Pulmonary artery endothelial cell (primary cell): ENCODE results near the gene KANSL3. TPM values are rescaled to one million over a fixed set of nuclear protein-coding genes. Genes with fewer than 3 reads are reported as not detected.
"Not testable (repeated sequence)": the region's sequence is repeated elsewhere in the genome, so short reads cannot be mapped to it uniquely, and the experiment has no call there.

Experiments
- DNase-seq: peaks from one replicate; pipeline ENCODE4 v3.0.0-alpha.2; 2011; ENCODE audit warnings: low read depth, low spot score
- total RNA-seq: library from RNA; depleted of rRNA; stranded (reverse); fragments of >200 nt; gene quantifications from 2 replicates; pipeline ENCODE4 v1.2.3, GENCODE V29; 2014

The KANSL3 gene
- total RNA-seq, result 24.7 and 34.4 TPM in 2 replicates

DNA sequence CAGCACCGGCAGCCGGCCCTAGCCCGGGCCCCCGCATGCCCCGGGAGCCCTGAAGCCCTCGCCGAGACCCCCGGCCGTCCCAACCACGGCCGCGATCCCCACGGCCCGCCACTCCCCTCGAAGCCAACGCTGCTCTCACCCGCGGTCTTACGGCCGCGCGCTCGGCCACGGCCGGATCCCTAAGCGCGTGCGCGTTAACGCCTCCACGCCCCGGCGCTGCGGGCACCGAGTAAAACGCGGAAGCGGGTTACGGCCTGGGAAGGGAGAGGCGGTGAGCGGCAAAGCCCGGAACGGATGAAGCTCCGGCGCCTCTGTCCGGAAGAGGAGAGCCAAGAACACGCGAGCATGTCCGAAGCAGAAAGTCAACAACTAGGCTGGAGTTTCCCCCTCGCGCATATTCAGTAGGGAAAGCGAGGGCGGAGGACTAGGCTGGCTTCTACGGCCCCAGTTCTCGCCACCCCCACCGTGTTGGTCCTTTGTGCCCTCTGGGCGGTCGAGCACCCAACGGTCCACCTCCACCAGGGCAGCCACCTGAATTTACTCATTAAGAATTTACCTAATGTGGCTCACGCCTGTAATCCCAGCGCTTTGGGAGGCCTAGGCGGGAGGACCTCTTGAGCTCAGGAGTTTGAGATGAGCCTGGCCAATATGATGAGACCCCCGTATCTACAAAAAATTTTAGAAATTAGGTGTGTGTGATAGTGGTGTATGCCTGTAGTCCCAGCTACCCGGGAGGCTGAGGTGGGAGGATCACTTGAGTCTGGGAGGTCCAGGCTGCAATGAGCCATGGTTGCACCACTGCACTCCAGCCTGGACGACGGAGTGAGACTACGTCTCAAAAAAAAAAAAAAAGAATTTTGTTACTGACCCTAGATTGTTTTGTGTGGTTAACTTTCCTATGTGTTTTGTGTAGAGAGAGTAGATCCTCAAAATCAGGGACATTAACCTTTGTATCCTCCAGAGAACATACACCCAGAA is at the start of gene KANSL3:
Gene KANSL3 (minus strand): TSS at position 169 of the 978 bp plus-strand sequence. CDS start 1,177 bp downstream, outside the sequence.
- DNase-seq, result peak; percentile 78

DNA sequence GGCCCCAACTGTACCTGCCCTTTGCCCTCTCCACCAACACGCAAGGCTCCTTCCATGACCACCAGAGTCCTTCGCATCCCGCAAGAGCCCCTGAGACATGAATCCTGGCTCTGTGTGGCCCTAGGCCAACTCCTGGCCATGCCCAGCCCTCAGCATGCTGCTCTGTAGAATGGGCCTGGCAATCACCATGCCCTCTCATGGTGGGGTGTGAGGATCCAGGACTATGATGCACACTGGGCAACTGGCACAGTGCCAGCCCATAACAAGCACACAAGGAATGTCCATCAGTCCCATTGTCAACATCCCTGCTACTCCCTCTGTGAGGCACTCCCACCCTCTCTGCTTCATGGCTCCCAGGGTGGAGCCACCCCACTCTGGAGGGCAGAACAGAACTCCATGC is 49.2 kb upstream of the KANSL3 start:
- no peak for DNase-seq

DNA sequence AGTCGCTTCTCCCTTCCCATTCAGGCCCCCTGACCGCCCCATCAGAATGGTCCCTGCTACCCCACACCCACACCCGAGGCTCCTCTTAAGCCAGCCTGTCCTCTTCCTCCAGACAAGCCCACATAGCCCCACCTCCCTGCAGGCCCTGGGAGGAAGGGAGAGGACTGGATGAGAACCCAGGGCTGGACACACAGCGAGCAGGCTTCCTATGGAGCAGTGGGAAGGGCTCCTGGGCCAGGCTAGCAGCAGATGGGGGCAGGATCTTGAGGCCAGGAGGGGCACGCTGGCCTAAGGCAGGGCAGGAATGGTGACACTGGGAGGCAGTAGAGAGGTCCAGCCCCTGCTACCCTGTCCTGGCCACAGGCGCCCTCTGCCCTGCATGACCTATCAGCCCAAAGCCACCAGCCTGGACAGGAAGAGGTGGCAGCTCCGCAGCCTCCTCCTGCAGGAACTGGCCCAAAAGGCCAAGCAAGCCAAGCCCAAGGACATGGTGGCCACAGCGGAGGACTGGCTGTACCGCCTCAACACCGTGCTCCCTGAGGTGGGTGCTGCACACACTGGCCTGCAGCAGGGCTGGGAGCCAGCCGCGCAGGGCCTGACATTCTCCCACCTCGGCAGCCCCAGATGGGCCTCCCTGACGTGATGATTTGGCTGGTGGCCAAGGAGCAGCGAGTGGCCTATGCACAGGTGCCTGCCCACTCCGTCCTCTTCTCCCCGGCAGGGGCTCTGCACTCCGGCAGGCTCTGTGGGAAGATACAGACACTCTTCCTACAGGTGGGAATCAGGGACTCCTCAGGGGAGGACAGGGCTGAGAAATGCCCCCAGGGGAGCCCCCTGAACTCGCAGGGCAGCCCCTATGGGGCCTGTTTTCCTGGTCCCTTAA is 47.7 kb upstream of the KANSL3 start:
- no peak for DNase-seq

DNA sequence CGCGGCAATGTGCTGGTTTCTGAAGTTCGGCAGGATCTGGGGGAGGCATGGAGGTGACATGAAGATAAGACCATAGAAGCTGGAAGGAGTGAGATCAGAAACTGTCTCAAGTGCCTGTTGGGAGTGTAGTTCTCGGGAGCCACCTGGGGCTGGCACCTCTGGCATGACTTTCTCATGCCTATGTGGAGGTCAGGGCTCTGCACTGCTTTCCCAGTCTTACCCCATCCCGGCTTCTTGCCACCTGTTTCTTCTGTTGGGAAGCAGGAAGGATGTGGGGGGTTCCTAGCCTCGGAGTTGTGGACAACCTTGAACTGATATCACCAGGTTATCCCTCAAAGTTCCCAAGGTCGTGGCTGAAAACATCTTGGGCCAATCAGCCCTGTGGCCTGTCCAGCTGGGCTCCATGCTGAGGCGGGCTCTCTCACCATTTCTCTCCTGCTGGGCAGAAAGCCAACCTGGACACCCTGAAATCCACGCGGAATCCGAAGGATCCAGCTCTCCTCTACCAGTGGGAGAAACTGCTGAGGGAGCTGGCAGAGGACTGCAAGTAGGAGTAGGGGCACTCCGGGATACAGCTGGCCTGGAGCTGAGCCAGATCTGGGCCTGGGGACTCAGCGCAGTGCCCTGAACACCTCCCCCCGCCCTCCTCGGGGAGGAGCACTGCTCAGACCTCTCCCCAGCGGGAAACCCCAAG is 46.9 kb upstream of the KANSL3 start:
- no peak for DNase-seq

DNA sequence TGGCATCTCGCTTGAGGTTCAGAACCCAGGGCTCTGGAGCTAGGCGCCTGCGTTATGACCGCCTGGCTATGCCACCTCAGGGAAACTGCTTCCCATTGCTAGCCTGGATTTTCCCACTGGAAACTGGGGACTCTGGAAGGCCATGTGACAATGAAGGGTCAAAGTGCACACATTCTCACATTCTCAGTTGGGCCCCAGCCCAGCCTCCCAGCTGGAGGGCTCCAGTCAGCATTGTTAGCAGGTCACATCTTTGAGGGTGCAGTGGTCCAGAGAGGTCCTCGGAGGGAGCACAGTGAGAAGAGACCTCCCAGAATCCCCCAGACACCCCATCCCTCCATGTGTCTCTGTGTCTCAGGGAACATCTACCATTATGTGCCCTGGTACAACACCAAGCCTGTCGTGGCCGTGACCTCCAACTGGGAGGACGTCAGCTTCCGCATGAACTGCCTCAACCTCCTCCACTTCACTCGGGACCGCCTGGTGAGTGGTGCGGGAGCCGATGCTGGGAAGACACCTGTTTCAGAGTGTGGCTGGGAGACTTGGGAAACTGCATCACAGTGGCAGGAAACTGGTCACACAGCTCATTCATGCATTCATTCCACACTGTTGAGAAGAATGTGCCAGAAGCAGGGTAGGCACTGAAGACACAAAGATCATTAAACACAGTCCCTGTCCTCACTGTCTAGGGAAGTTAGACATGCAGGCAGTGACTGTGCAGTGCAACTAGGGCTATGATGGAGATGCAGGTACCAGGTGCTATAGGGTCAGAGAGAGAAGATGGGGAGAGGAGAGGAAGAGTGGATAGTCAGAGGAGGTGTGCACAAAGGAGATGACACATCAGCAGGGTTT is 46.1 kb upstream of the KANSL3 start:
- DNase-seq, result no peak

DNA sequence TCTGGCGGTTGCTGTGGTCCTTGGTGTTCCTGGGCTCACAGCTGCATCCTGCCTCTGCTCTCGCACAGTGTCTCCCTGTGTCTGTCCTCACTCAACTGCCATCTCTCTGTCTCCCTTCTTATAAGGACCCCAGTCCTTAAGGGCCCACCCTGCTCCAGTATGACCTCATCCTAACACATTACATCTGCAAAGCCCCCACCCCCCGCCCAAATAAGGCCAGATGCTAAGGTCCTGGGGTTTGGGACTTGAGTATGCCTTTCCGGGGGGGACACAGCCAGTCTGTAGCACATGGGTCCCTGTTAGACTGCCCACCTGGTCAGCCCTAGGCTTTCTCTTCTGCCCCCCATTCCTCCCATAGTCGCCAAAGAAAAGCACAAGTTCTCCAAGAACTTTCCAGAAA is 45.2 kb upstream of the KANSL3 start:
- no peak for DNase-seq

DNA sequence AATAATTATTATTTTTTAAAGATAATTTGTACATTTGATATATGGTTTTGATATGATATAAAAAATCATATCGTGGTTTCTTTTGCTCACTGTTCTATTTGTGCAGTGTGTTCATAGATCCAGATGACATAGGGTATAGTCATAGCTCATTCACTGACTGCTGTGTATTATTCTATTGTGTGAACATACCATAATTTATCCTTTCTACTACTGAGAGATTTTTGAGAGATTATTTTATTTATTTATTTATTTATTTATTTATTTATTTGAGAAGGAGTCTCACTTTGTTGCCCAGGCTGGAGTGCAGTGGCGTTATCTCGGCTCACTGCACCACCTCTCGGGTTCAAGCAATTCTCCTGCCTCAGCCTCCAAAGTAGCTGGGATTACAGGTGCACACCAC is 43.4 kb upstream of the KANSL3 start:
- no peak for DNase-seq

DNA sequence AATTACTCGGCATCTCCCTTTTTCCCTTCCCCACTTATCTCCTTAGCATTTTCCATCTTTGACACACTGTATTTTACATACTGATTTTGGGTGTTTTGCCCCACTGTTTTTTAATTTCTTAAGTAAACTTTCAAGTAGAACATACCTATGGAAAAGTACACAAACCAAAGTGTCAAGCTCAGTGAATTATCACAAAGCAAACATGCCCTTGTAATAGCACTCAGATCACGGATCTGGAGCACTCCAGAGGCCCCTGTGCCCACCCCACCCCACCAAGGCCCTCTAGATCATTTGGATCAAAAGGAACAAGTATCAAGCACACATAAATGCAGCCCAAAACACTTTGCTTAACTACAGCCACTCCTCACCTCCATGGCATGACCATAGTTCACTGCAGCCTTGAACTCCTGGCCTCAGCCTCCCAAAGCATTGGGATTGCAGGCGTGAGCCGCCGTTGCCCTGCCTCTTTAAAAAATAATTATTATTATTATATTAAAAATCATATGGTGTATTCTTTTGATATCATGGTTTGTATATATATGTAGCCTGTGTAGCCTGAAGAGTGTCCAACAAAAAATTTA is 42.5 kb upstream of the KANSL3 start:
- no peak for DNase-seq

DNA sequence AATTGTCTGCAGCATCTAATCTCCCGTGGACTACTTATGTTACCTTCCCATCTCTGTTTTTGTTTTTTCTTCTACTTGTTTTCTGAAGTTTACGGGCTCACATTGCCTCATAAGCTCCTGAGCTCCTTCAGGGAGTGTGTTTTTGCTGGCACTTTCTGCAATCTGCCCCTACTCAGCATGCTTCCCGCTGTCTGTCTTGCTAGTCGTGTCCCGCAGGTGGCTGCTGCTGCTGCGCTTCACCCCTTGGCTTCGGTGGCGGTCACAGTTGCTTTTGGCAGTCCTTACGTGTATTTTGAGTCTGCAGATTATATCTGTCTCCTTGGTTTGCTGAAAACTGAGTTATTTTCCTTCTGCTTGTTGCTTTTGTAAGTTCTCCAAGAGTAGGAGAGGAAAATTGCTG is 41.7 kb upstream of the KANSL3 start:
- no peak for DNase-seq

DNA sequence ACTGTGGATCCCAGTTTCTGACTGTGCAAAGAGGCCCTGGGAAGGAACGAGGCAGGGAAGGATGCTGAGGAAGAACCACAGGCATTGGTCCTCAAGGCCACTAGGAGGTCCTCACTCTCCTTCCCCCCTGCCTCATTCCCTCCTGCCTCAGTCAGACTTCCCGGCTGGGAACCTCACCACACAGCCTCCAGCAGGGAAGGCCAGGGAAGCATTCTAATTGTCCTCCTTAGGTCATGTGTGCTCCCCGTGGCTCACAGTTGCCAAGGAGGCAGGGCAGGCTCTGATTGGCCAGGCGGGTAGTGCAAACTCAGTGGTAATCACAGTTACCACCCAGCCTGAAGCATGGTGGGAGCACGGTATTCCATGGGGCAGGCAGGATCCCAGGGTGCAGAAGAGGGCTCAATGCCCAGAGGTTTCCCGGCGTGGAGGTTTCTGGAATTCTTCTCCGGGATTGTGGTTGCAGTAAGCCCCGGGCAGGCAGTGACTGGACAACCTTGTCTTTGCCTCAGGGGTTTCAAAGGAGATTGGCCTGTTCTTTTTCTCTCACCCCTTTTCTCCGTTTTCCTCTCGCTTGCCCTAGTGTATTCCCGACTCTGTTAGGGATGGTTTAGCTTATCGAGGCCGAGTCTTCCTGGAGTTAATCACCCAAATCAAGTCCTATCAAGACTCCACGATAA is 31.6 kb upstream of the KANSL3 start:
- no peak for DNase-seq

DNA sequence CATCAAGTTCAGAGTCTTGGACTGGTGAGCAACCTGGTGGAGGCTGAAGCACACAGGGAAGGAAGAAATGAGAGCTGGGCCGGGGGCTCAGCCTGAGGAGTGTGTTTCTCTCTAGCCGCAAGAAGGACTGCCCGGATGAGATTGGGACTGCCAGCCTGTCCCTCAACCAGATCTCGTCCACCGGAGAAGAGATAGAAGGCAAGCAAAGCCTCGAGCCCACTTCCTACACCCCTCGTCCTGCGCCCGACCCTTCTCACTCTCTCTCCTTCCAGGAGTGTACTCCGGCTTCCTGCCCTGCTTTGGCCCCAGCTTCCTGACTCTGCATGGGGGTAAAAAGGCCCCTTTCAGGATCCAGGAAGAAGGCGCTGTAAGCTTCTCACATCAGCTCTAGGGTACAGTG is 30.7 kb upstream of the KANSL3 start:
- no peak for DNase-seq

DNA sequence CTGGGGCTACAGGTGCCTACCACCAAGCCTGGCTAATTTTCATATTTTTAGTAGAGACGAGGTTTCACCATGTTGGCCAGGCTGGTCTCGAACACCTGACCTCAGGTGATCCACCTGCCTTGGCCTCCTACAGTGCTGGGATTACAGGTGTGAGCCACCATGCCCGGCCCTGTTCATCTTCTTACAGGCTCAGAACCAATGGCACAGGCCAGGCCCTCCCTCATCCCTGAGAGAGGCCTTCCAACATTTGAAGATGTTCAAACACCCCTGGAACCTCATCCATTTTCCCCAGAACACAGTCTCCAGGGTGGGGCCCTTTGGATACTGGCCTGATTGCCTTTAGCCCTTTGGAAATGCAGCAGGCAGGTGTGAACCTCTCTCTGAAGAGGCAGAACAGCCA is 27.6 kb upstream of the KANSL3 start:
- DNase-seq, result not testable (repeated sequence)

DNA sequence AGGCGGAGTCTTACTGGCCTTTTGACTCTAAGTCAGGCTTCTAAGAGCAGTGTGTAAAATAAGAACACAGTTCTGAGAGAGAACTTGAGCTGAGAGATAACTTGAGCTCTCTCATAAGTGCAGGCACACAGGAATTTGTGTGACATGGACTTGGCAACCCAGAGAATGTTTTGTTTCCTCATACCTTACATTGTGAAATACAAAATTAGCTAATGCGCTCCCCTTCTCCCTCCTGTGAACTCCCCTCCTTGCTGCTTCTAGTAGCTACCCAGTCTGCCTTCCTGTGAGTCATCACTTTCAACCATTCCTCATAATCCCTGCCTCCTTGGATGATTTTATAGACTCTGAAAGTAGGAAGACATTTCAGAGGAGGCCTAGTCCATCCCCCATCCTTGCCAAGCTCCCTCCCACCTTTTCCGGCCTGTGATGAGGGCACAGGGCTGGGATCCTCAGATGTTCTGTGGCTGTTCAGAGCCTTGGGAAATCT is 27.0 kb upstream of the KANSL3 start:
- peak; percentile 64 for DNase-seq

DNA sequence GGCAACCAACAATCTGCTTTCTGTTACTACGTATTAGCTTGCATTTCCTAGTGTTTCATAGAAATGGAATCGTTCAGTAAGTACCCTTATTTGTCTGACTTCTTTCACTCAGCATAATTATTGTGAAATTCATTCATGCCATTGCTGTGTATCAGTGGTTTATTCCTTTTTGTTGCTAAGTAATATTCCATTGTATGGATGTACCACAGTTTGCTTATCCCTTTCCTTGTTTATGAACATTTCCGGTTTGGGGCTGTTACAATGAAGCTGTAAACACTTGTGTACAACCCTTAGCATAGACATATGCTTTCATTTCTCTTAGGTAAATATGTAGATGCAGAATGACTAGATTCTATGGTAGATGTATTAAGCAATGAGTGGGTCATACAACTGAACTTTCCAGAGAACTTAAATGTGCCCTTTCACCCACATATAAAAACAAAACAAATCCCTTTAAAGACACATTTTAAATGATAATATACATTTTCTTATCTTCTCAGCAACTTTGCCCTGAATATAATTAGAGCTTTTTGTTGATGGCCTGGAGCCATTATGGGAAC is 26.3 kb upstream of the KANSL3 start:
- no peak for DNase-seq

DNA sequence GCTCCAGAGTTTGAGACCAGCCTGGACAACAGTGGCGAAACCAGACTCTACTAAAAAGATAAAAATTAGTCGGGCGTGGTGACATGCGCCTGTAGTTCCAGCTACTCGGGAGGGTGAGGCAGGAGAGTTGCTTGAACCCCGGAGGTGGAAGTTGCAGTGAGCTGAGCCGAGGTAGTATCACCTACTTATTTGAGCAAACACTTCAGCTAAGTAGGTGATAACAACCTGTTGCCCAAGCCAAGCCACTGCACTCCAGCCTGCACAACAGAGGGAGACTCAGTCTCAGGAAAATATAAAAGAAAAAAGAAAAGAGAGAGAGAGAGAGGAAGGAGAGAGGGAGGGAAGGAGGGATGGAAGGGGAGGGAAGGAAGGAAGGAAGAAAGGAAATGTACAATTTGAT is 25.7 kb upstream of the KANSL3 start:
- no peak for DNase-seq

DNA sequence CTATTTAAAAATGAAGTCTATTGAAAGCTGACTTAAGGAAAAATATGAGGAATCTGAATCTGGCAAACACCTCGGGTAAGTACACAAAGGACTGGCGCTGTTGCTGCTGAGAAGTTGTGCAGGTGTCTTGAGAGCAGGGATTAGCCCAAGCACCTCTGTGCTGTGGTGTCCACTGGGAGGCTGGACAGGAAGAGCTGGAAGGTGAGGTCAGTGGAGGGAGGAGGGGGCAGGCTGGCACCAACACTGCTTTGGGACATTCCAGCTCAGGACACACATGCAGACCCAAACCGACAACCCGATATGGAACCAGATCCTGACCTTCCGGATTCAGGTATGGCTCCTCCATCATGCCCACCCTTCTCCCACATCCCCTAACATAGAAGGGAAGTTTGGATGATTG is 25.1 kb upstream of the KANSL3 start:
- no peak for DNase-seq

DNA sequence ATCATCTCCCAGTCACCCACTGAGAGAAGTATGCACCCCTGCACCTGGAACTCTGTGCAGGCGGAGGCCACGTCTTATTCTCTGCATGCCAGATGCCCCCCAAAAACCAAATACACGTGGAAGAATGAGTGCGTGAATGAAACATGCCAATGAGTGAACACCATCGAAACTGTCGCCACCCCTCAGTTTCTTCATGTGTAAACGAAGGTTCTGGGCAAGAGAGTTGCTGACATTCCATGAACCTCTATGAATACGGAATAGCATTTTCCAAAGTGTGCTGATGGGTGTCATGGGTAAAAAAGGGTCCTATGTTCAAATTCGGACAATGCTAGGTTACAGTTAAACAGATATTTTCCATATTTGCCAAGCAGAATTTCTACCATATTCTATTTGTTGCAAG is 24.2 kb upstream of the KANSL3 start:
- DNase-seq, result no peak

DNA sequence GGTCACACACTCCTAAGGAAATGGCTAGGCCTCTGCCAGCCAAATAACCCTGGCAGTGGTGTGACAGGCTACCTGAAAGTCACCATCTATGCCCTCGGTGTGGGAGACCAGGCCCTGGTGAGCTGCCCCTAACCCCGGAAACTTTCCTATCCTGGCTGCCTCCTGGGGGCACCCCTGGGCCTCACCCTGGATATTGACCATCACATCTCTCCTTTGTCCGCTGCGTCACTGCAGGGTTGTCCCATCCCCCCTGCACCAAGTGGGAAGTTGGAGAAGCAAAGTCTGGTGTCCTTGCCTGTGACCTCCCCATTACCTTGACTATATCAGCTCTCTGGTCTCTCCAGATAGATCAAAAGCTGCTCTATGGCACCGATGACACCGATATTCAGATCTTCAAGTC is 23.2 kb upstream of the KANSL3 start:
- DNase-seq, result no peak

DNA sequence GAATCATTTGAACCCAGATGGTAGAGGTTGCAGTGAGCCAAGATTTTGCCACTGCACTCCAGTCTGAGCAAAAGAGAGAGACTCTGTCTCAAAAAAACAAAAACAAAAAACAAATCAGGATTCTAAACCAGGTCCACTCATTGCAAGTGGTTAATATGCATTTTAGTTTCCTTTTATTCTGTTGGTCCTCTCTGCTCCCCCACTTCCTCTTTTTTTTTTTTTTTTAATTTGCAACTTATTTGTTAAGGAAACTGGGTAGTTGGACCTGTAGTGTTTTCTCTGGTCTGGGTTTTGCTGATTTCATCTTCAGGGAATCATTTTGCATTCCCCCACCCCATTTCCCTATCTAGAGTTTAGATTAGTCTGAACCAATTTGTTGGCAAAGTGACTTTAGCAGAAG is 18.4 kb upstream of the KANSL3 start:
- DNase-seq, result no peak
